Sigmoid colon (tissue), 4 donors: ENCODE data around the gene FAM124B.

Experiments used
- CTCF ChIP-seq, 4 experiments: fragments of 450-650 bp in 3 of 4; fragments of 200-600 bp in 1 of 4; IDR thresholded peaks; one replicate each; pipeline ENCODE4 v1.5.1; 2016 to 2019; ENCODE audit warnings: antibody characterized with exemption in 4 of 4, mild to moderate bottlenecking in 3 of 4, moderate library complexity in 2 of 4
- POLR2A ChIP-seq, 2 donors: fragments of 450-650 bp; IDR thresholded peaks; one replicate each; pipeline ENCODE4 v1.6.1; 2016; ENCODE audit warnings: antibody characterized with exemption in 2 of 2, mild to moderate bottlenecking in 2 of 2, moderate library complexity in 2 of 2
- POLR2AphosphoS5 ChIP-seq, 4 donors: sonication (generic); formaldehyde crosslinking; IDR thresholded peaks; one replicate each; pipeline ENCODE4 v1.6.1; 2017; ENCODE audit warnings: antibody characterized with exemption in 4 of 4

- TF ChIP-seq CTCF (IDR thresholded peaks at IDR 0.05) (no peak), POLR2A (IDR thresholded peaks at IDR 0.05) (no peak), POLR2AphosphoS5 (IDR thresholded peaks at IDR 0.05) (no peak)
Observed at GRCh38 chr2:224403657-224404056, 1.8 kb upstream of the FAM124B start.
